ENCODE data around the gene SYNJ2. TPM values are rescaled to one million over a fixed set of nuclear protein-coding genes. Genes with fewer than 3 reads are reported as not detected.

SYNJ2 gene
- total and polyA plus RNA-seq, 9 donors = 3.6 to 18.7 (median 9.8) TPM

DNA sequence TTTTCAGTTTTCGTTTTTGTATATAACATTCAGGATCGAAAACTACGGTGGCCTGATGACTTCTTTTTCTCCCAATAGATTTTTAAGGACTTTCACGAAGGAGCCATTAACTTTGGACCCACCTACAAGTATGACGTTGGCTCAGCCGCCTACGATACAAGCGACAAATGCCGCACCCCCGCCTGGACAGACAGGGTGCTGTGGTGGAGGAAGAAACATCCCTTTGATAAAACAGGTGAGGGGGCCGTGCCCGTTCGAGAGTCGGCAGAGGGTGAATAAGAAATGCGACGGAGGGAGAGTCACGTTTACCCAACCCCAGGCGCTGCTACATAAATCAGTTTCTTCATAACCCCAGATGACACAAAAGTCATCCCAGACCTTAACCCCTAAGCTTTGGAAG, 94.9 kb downstream of the SYNJ2 start:
- Histone ChIP-seq H3K36me3 (no peaks in the 10 kb centered on the region), H3K27me3 (no peaks in the 10 kb centered on the region), H3K4me3 (no peak overlapping the region), H3K4me1 (ENCODE audit: insufficient read depth) (peaks cover 9% of the 10 kb centered on the region), H3K27ac (no peak overlapping the region), H3K9me3 (no peaks in the 10 kb centered on the region)
- intact Hi-C loops (cut with DNase I) = loop anchor here in 2 of 4 donors (10.0 kb wide), 2 partner anchors 92 to 322 kb away; partner anchors contain the start of gene SYNJ2 (in 1 of the 2)
- no peak for DNase-seq
- no peak for TF ChIP-seq EP300 (IDR thresholded peaks at IDR 0.05)
- TF ChIP-seq, protein P1, sequence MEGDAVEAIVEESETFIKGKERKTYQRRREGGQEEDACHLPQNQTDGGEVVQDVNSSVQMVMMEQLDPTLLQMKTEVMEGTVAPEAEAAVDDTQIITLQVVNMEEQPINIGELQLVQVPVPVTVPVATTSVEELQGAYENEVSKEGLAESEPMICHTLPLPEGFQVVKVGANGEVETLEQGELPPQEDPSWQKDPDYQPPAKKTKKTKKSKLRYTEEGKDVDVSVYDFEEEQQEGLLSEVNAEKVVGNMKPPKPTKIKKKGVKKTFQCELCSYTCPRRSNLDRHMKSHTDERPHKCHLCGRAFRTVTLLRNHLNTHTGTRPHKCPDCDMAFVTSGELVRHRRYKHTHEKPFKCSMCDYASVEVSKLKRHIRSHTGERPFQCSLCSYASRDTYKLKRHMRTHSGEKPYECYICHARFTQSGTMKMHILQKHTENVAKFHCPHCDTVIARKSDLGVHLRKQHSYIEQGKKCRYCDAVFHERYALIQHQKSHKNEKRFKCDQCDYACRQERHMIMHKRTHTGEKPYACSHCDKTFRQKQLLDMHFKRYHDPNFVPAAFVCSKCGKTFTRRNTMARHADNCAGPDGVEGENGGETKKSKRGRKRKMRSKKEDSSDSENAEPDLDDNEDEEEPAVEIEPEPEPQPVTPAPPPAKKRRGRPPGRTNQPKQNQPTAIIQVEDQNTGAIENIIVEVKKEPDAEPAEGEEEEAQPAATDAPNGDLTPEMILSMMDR (IDR thresholded peaks at IDR 0.05) = no peak
- WGBS, 3 donors = 91 to 92% (median 92%) methylated on average over 18 of the region's 18 CpGs

DNA sequence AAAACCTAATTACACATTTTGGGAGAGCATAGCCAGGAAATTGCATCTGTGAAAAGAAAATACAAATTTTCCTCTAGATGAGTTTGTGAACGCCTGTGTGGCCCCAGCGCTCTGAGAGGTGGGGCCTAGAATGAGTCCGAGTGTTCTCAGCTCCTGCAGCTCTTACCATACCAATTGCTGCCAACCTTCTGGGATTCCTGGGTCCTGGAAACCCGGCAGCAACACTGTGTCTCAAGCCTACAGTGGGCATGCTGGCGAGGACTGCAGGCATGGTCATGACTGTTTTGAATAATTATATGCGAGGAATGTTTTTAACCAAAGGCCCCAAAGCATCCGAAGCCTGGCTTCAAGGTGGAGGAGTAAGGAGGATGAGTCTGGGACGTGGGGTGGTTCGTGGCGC, 96.0 kb downstream of the SYNJ2 start:
- intact Hi-C loops (cut with DNase I) = loop anchor here in 2 of 4 donors (10.0 kb wide), 2 partner anchors 93 to 323 kb away; partner anchors contain the start of gene SYNJ2 (in 1 of the 2)
- Histone ChIP-seq H3K9me3 (no peaks in the 10 kb centered on the region), H3K4me3 (no peak overlapping the region), H3K27ac (no peak overlapping the region), H3K27me3 (no peaks in the 10 kb centered on the region), H3K36me3 (no peaks in the 10 kb centered on the region), H3K4me1 (ENCODE audit: insufficient read depth) (peaks cover 5% of the 10 kb centered on the region)
- TF ChIP-seq POLR2A (IDR thresholded peaks at IDR 0.05) (no peak), EP300 (IDR thresholded peaks at IDR 0.05) (no peak)
- TF ChIP-seq, protein P1 (IDR thresholded peaks at IDR 0.05) = no peak
- 93 to 94% (median 93%) methylated on average over 10 of the region's 10 CpGs for WGBS, 3 donors
- no peak for DNase-seq

DNA sequence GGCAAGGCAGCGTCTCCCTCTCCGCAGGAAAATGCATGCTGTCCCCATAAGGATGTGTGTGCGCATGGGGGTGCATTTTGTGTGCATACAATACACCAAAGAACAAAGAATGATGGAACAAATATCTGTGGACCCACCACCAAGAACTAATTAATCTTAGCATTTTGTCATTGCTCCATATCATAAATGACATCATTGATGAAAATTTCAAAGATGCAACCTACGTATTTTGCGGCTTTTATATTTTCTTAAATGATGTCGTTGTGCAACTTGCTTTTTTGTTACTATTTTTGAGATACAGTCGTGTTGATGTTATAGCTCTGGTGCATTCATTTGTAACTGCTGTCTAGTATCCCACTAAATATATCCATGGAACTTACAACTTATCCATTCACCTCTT, 96.7 kb downstream of the SYNJ2 start:
- TF ChIP-seq POLR2A (IDR thresholded peaks at IDR 0.05) (no peak), EP300 (IDR thresholded peaks at IDR 0.05) (no peak)
- TF ChIP-seq, protein P1 (IDR thresholded peaks at IDR 0.05) = no peak
- Histone ChIP-seq H3K4me1 (ENCODE audit: insufficient read depth) (peaks cover 5% of the 10 kb centered on the region), H3K27me3 (no peaks in the 10 kb centered on the region), H3K27ac (no peak overlapping the region), H3K36me3 (no peaks in the 10 kb centered on the region), H3K9me3 (no peaks in the 10 kb centered on the region), H3K4me3 (no peak overlapping the region)
- WGBS, 3 donors = 82 to 96% (median 88%) methylated on average over 7 of the region's 7 CpGs
- intact Hi-C loops (cut with DNase I) = loop anchor here in 2 of 4 donors (10.0 kb wide), 2 partner anchors 94 to 324 kb away; partner anchors contain the start of gene SYNJ2 (in 1 of the 2)
- no peak for DNase-seq

DNA sequence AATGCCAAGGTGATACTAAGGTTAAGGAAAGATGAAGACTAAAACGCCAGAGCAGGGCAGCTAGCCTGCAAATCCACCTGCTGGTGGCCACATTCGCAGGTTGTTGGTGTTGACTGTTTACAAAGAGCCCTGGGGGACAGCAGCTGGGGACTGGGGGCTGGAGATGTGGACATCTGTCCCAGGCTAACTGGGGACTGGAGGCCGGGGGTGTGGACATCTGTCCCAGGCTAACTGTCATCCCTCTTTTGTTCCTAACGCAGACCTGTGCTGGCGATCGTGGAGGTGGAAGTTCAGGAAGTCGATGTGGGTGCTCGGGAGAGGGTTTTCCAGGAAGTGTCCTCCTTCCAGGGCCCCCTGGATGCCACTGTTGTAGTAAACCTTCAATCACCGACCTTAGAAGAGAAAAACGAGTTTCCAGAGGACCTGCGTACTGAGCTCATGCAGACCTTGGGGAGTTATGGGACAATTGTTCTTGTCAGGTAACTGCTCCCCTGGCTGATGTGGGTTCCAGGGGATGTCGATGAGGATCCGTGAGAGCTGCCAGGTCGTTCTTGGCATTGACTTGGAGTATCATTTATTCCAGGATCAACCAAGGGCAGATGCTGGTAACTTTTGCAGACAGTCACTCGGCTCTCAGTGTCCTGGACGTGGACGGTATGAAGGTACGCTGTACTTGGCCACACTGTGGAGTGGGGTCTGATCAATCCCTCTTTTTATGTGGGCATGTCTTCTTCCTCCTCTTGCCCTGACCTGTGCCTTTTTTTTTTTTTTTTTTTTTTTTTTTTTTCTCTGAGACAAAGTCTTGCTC, 99.4 kb downstream of the SYNJ2 start:
- Histone ChIP-seq H3K27ac (no peak overlapping the region), H3K9me3 (no peaks in the 10 kb centered on the region), H3K4me3 (no peak overlapping the region), H3K4me1 (ENCODE audit: insufficient read depth) (peaks cover under 1% of the 10 kb centered on the region), H3K36me3 (no peaks in the 10 kb centered on the region), H3K27me3 (no peaks in the 10 kb centered on the region)
- no peak for DNase-seq
- TF ChIP-seq POLR2A (IDR thresholded peaks at IDR 0.05) = no peak
- no peak for TF ChIP-seq EP300 (IDR thresholded peaks at IDR 0.05)
- TF ChIP-seq, protein P1 (IDR thresholded peaks at IDR 0.05) = no peak
- WGBS, 3 donors = 85 to 91% (median 91%) methylated on average over 18 of the region's 18 CpGs
- intact Hi-C loops (cut with DNase I) = loop anchor here in 1 of 4 donors (1.0 kb wide), 1 partner anchor 59 kb away; no protein-coding TSS in a partner anchor
